ENCODE results near the gene DSCAML1.
A peak's percentile ranks its signal among the peaks of the same experiment; 100 is the strongest.

The DSCAML1 gene

GRCh38 chr11:117825538-117826189 lies 28.6 kb upstream of the DSCAML1 start:
- no peak for TF ChIP-seq POLR2AphosphoS5 (IDR thresholded peaks at IDR 0.05; ENCODE audit: low read depth, low read length)
- no peak for TF ChIP-seq POLR2A (IDR thresholded peaks at IDR 0.05; ENCODE audit: low read depth, low read length)
- TF ChIP-seq TAF1 (IDR thresholded peaks at IDR 0.05; ENCODE audit: low read depth, low read length): no peak
- no peak for TF ChIP-seq PAX5 (IDR thresholded peaks at IDR 0.05; ENCODE audit: insufficient read depth, low read length, severe bottlenecking)
- TF ChIP-seq POU2F2 (IDR thresholded peaks at IDR 0.05; ENCODE audit: low read depth, low read length): no peak
- TF ChIP-seq SPI1 (IDR thresholded peaks at IDR 0.05; ENCODE audit: low read depth, low read length): no peak
- DNase-seq (ENCODE audit: insufficient read length, low spot score): no peak
- FAIRE-seq: no peak

DNA sequence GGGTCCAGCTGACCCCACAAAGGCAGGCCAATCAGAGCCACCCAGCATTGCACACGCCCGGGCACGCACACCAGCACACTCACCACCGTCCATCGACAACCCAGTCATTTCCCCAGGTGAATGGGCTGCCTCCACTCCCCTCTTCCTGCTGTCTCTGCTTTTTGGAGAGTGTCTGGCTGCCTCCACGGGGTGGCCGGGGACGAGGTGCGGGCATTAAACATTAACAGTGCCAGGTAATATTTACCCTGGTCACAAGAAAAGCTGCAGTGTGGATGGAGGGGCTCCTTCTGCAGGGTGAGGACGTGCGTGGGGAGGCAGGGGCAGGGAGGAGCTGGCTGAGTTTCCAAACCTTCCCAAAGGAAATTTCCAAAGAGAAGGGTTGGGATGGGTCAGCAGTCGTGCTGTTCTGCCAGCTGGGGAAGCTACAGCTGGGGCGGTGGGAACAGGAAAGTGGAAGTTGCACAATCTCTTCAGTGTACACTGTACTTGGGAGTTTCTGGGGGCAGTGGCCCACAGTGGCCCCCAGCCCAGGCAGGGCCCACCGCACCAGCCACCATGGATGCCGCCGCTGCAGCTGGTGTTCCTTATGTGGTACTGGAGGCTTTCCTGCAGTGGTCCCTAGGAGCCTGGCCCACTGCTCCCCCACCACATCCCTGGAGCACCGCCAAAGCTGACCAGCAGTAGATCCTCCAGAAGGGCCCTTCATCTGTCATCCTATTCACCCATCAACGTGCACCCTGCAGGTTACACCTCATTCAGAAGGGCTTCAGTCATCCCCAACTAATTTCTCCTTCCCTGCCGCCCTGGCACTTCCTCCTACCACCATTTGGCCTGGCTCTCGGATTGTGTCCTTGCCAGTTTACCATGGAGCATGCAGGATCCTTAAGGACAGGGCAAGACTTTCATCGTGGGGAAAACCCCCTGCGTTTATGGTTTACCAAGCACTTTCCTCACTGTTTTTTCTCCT lies 27.8 kb upstream of the DSCAML1 start, which contains the start of gene FXYD2:
Gene FXYD2, minus strand, starts transcription at position 174 of the 967 bp plus-strand sequence. Its CDS starts 66 bp downstream, at position 108.
- no peak for TF ChIP-seq POLR2AphosphoS5 (IDR thresholded peaks at IDR 0.05; ENCODE audit: low read depth, low read length)
- TF ChIP-seq POU2F2 (IDR thresholded peaks at IDR 0.05; ENCODE audit: low read depth, low read length): no peak
- no peak for TF ChIP-seq TAF1 (IDR thresholded peaks at IDR 0.05; ENCODE audit: low read depth, low read length)
- no peak for TF ChIP-seq PAX5 (IDR thresholded peaks at IDR 0.05; ENCODE audit: insufficient read depth, low read length, severe bottlenecking)
- TF ChIP-seq POLR2A (IDR thresholded peaks at IDR 0.05; ENCODE audit: low read depth, low read length): no peak
- no peak for TF ChIP-seq SPI1 (IDR thresholded peaks at IDR 0.05; ENCODE audit: low read depth, low read length)
- DNase-seq (ENCODE audit: insufficient read length, low spot score) (no peak), FAIRE-seq (no peak)

DNA sequence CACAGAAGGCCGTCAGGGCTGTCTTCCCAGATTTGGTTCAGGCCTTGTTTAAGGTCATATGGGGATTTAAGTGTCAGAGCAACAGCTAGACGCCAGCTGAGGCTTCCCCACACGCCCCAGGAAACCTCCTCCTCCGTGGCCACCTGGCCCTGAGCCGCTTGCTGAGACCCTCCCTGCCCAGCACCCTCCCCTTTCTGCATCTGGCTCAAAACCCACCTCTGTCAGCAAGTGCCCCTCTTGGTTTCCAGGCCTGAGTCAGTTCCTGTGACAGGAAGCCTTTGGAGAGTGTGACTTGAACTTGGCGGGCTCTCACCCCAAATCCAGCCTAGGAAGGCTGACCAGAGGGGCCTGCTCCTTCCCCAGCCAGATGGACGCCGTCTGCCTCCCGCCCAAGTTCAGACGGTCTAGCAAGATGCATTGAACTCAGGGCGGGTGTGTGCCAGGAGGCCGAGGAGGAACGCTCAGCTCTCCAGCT lies 27.0 kb upstream of the DSCAML1 start:
- DNase-seq (ENCODE audit: insufficient read length, low spot score) (no peak), FAIRE-seq (no peak)
- TF ChIP-seq POLR2A (IDR thresholded peaks at IDR 0.05; ENCODE audit: low read depth, low read length): no peak
- no peak for TF ChIP-seq POLR2AphosphoS5 (IDR thresholded peaks at IDR 0.05; ENCODE audit: low read depth, low read length)
- TF ChIP-seq PAX5 (IDR thresholded peaks at IDR 0.05; ENCODE audit: insufficient read depth, low read length, severe bottlenecking): no peak
- no peak for TF ChIP-seq SPI1 (IDR thresholded peaks at IDR 0.05; ENCODE audit: low read depth, low read length)
- no peak for TF ChIP-seq TAF1 (IDR thresholded peaks at IDR 0.05; ENCODE audit: low read depth, low read length)
- TF ChIP-seq POU2F2 (IDR thresholded peaks at IDR 0.05; ENCODE audit: low read depth, low read length): no peak

DNA sequence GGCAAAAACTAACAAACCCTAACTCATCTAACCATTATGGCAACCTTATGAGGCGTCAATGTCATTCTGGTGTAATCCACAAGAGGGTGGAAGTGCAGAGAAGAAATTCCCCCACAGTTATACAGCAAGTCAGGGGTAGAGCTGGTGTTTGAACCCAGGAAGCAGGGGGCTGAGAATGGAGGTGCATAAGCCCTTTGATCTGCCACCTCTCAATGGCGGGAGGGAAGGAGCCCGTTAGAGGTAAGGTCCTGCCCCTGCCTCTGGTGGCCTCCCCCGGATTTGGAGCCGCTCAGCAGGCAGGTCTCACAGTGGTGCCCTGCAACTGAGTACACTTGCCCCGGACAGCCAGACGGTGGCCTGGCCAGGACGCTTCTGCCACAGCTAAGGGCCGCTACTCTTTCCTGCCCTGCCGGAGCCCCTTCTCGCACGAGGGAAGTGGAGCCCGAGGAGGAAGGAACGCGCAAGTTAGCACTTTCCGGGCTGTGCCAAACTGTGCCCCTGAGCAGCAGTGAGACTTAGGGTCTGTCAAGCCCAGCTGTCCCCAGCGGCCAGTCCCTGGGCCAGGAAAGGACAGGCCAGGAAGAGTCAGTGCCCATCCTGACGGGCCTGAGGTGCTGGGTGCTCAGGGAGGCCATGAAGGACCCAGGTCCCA lies 26.4 kb upstream of the DSCAML1 start:
- no peak for DNase-seq (ENCODE audit: insufficient read length, low spot score)
- TF ChIP-seq POLR2AphosphoS5 (IDR thresholded peaks at IDR 0.05; ENCODE audit: low read depth, low read length) (no peak), TAF1 (IDR thresholded peaks at IDR 0.05; ENCODE audit: low read depth, low read length) (no peak), PAX5 (IDR thresholded peaks at IDR 0.05; ENCODE audit: insufficient read depth, low read length, severe bottlenecking) (no peak), POLR2A (IDR thresholded peaks at IDR 0.05; ENCODE audit: low read depth, low read length) (no peak), SPI1 (IDR thresholded peaks at IDR 0.05; ENCODE audit: low read depth, low read length) (no peak), POU2F2 (IDR thresholded peaks at IDR 0.05; ENCODE audit: low read depth, low read length) (no peak)
- FAIRE-seq: peak; percentile 66

DNA sequence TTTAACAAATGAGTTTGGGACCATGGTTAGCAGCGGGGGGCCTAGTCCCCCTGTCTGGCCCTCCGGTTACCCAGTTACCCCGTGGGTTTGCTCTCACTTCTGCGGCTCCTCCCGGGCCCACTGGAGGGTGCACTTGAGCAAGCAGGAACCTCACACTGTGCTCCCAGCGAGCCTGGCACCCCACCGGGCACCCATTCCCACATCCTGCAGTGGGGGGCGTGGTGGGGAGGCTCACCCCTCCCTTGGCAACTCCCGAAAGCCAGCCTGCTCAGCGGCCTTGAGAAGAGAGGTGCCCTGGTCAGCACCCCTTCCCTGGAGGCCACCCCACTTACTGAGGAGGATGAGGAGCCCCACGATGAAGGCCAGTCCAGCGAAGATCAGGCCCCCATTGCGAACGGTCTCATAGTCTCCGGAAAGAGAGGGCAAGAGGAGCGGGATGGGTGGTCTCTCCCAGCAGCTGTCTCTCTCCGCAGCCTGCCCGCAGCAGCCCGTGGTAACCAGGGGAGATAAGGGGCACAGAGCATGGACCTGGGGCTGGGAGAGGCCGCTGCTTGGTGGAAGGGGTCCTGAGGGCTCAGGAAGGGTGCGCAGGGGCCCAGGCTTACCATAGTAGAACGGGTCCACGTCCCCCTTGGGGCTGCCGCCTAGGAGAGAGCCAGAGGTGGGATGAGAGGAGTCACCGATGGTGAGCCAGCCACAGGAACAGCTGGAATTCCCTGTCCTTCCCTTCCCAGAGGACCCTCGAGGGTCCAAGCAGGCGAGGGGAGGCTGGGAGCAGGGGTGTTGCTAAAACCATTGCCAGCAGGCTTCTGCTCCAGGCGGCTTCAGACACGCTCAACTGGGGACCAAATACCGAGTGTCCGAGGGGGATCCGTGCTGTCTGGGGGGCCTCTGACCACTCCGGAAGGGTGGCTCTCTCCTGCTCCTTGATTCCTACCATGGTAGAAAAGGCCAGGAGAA lies 25.3 kb upstream of the DSCAML1 start:
- FAIRE-seq: peak; percentile 89
- DNase-seq (ENCODE audit: insufficient read length, low spot score): no peak
- no peak for TF ChIP-seq SPI1 (IDR thresholded peaks at IDR 0.05; ENCODE audit: low read depth, low read length)
- no peak for TF ChIP-seq POLR2AphosphoS5 (IDR thresholded peaks at IDR 0.05; ENCODE audit: low read depth, low read length)
- no peak for TF ChIP-seq POU2F2 (IDR thresholded peaks at IDR 0.05; ENCODE audit: low read depth, low read length)
- TF ChIP-seq TAF1 (IDR thresholded peaks at IDR 0.05; ENCODE audit: low read depth, low read length): no peak
- TF ChIP-seq PAX5 (IDR thresholded peaks at IDR 0.05; ENCODE audit: insufficient read depth, low read length, severe bottlenecking): no peak

DNA sequence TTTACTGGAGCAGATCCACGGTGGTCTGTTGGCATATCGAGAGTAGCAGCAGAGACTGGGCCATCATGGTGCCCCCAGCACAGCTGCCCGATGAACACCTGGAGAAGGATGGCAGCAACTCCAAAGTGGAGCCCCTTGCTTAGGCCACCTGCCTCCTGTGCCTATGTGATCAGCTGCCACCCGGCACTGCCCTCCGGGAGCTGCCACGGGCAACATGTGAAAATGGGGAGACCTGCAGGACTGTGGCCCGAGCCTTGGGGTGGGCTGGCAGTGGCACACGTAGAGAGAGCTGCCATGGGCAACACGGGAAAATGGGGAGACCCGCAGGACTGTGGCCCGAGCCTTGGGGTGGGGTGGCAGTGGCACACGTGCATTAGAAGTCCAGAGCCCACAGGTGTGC lies 24.4 kb upstream of the DSCAML1 start:
- TF ChIP-seq POLR2A (IDR thresholded peaks at IDR 0.05; ENCODE audit: low read depth, low read length) (no peak), POLR2AphosphoS5 (IDR thresholded peaks at IDR 0.05; ENCODE audit: low read depth, low read length) (no peak), PAX5 (IDR thresholded peaks at IDR 0.05; ENCODE audit: insufficient read depth, low read length, severe bottlenecking) (no peak), POU2F2 (IDR thresholded peaks at IDR 0.05; ENCODE audit: low read depth, low read length) (no peak), TAF1 (IDR thresholded peaks at IDR 0.05; ENCODE audit: low read depth, low read length) (no peak), SPI1 (IDR thresholded peaks at IDR 0.05; ENCODE audit: low read depth, low read length) (no peak)
- FAIRE-seq: no peak
- DNase-seq (ENCODE audit: insufficient read length, low spot score): no peak

- DNase-seq (ENCODE audit: insufficient read length, low spot score) (no peak), FAIRE-seq (no peak)
- TF ChIP-seq POU2F2 (IDR thresholded peaks at IDR 0.05; ENCODE audit: low read depth, low read length) (no peak), SPI1 (IDR thresholded peaks at IDR 0.05; ENCODE audit: low read depth, low read length) (no peak), POLR2AphosphoS5 (IDR thresholded peaks at IDR 0.05; ENCODE audit: low read depth, low read length) (no peak), POLR2A (IDR thresholded peaks at IDR 0.05; ENCODE audit: low read depth, low read length) (no peak), PAX5 (IDR thresholded peaks at IDR 0.05; ENCODE audit: insufficient read depth, low read length, severe bottlenecking) (no peak), TAF1 (IDR thresholded peaks at IDR 0.05; ENCODE audit: low read depth, low read length) (no peak)
Observed at GRCh38 chr11:117820516-117820915, 23.5 kb upstream of the DSCAML1 start.

DNA sequence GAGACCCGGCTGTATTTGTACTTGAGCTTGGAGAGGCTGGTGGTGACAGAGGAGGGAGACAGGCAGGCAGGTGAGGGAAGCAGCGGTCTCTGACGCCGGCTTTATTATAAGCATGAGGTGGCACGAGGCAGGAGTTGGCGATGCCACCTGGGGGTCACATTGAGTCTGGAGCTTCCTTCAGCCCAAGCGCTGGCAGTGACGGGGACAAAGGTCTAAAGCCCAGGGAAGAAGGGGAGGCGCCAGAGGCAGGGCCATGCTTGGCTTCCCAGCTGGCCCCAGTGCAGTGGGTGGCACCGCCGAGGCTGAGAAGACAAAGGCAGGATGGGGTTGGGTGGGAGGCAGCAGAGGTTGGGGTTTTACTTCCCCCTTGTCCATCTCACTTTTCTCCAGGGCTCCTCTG lies 23.1 kb upstream of the DSCAML1 start:
- DNase-seq (ENCODE audit: insufficient read length, low spot score) (no peak), FAIRE-seq (no peak)
- TF ChIP-seq POU2F2 (IDR thresholded peaks at IDR 0.05; ENCODE audit: low read depth, low read length) (no peak), PAX5 (IDR thresholded peaks at IDR 0.05; ENCODE audit: insufficient read depth, low read length, severe bottlenecking) (no peak), POLR2A (IDR thresholded peaks at IDR 0.05; ENCODE audit: low read depth, low read length) (no peak), POLR2AphosphoS5 (IDR thresholded peaks at IDR 0.05; ENCODE audit: low read depth, low read length) (no peak), TAF1 (IDR thresholded peaks at IDR 0.05; ENCODE audit: low read depth, low read length) (no peak), SPI1 (IDR thresholded peaks at IDR 0.05; ENCODE audit: low read depth, low read length) (no peak)

Measured in GM12891 (cell line).